GM21515 (cell line): ENCODE data around the gene PPBP.

Experiments
- ATAC-seq: cut with Tn5 transposase; IDR thresholded peaks from one replicate; pipeline ENCODE4 v1.9.1; 2021; ENCODE audit not compliant: unreplicated experiment

The PPBP gene, protein sequence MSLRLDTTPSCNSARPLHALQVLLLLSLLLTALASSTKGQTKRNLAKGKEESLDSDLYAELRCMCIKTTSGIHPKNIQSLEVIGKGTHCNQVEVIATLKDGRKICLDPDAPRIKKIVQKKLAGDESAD

DNA sequence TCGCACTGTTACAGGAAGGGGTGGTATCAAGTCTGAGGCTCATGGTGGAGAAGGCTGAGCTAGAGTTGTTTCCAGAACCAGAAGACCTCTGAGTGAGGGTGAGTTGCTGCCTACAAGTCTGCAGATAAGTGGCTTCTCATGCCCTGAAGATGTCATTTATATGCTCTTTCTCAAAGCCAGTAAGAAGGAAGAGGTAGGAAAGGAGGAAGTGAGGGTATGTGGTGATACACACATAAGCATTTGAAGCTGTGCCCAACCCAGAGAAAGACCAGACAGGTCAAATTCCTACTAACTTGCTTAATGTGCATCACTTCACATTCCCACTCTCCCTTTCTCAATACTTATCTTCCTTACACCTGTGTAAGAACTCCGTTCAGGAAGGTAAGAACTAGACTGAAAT lies at the start of gene PPBP:
TSS of gene PPBP (minus strand) at position 130 of the 400 bp plus-strand sequence. CDS start at position 43, 87 bp downstream.
- no peak for ATAC-seq

DNA sequence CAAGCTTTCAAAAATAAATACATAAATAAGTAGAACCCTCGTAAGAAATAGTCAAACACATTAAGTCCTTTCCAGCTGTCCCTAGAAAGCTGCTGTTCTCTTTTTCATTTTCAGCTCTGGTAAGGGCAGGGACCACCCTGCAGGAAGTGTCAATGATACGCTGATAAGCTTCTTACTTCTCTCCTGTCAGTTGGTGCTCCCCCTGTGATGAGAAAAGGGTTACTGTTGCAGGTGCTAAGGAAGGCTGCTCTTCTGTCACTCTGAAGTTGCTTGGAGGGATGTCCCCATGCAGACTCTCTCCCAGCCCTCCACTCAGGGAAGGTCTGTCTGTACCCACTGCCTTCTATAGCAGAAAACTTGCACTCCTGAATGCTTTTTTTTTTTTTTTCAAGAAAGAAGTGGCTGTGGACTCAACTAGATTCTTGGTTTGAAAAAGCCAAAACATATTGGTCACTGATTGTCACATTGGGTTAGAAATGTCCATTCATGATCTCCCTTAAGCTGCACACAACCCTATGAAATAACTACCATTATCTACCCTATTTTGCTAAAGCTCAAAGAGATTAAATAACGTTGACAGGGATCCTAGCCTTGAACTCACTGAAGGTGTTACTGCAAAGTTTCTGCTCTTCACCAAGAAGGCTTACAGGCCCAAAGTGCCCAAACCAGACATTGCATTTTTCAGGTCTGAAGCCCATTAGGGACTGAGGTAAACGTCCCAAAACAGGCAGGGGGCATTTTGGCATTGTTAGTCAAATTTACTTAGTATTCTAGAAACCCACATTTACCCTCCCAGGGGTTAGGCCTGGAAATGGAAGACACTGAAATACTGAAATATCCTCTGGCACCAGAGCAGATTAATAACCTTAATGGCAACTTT lies 49.3 kb upstream of the PPBP start:
- ATAC-seq = no peak

DNA sequence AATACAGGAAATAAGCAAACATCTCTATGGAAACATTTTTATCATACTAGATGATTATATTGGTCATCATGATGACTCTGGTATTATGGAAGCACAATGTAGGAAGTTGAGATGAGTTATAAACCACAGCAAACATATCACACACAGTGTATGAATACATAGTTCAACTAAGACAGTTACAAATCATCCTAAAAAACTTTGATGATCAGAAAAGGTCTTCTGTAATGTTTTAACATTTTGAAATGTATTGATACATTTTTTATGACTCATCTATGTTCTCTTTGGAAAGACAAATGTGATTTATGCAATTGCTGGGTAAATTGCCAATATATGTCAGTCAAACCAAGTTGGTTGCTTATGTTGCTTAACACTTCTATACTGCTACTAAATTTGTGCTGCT lies 45.7 kb upstream of the PPBP start:
- no peak for ATAC-seq

DNA sequence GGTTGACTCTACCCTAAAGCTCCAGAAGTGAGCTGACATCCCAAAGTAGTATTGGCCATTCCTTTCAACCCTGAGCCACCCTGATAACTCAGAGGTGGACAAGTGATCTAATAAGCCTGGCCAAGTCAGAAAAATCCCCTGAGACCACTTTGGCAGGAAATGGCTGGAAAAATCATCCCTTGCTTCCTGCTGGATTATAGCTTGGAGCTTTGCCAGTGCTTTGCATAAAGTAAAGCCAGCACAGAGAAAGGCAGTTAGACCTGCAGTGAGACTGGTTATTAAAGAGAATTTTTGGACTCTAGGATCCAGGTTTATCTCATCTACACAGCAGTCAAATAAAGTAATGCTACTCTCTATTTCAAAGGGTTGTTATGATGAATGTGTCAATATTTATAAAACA lies 44.1 kb upstream of the PPBP start:
- ATAC-seq = no peak

DNA sequence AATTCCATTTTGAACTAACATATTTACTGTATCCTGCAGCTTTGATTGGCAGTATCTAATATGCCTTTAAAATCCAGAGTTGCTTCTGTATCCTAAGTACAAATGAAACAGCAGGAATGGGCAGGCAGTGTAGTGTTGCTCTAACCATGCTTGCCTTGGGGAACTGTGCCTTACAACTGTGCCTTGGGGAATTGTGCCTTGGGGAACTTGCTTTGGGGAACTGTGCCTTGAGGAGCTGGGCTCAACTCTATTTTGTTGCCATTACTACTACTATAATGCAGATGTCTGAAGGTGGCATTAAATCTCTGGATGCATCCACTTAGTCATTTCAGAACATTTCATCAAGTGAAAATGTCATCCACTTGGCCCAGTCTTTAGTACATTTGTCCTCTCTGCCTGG lies 43.6 kb upstream of the PPBP start:
- ATAC-seq = no peak

DNA sequence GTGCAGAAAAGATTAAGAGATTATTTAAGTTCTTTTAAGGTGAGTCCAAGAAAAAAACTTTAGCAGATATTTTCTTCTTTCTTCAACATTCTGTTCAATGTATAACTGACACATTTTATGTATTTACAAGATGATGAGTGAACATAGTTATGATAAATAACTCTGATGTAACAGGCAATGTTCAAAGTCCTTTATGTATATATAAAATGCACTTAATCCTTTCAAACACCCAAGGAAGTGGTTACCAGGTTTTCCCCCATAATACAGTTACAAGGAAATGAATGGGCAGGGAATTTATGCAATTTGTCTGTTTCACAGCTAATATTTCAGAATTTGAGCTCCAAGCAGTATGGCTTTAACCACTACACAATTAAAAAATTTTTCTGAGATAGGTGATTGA lies 42.3 kb upstream of the PPBP start:
- ATAC-seq = no peak

DNA sequence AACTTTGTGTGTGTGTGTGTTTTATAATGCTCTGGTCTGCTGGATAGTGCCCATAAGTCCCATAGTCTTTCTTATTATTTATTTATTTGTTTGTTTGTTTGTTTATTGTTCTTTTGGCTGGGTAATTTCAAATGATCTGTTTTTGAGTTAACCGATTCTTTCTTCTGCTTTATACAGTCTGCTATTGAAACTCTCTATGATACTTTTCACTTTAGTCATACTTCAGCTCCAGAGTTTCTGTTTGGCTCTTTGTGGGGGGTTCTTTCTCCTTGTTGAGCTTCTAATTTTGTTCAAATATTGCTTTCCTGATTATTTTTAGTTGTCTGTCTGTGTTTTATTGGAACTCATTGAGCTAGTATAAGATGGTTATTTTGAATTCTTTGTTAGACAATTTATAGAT lies 40.5 kb upstream of the PPBP start:
- ATAC-seq = no peak

DNA sequence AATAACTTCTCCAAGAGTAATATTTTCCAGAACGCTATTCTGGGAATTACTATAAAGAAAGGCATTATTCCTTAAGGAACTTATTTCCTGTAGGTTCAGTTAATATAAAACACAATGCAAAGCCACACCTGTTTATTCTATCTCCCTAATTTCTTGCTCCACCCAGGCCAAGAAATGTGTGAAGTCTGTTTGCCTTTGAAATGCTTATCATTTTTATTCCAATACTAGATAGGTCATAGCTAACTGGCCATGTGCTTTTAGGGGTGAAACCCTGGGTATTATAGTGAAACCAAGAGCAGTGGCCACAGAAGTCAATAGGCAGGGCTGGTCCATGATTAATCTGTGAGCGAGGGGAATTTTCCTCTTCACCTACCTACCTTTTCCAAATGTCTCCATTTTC lies 35.7 kb upstream of the PPBP start:
- ATAC-seq = no peak

DNA sequence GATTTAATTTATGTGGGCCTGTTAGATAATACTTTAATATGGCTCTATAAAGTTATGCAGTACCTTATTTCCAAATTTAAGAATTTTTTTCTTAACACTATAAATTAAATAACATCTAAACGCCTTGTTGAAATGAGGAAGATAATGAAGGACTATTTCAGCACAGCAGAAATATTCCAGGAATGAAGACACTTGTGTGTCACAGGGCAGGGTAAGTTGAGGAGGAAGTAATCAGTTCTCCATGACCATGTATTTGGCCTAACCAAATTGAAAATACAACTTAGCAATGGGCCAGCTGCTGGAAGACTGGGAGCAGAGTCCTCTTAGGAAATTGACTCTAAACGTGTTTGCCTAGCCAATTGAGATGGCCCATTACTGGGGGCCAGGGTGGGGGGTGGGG lies 33.6 kb upstream of the PPBP start:
- ATAC-seq = no peak

DNA sequence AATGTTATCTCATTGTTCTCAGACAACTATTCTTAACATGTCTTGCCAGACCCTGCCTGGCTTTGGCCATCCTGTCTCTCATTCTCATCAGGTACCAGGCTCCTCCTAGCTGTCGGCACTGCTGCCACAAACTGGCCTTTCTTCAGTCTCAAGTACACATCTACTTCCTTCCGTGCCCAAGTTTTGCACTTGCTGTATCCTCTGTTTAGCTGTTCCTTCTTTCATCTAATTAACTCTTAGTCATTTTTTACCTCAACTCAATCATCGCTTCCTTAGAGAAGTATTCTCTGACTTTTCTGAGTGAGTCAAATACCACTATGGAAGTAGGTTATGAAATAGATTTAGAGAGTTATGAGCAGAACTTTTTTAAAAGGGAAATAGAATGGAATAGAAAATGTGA lies 30.8 kb upstream of the PPBP start:
- no peak for ATAC-seq

DNA sequence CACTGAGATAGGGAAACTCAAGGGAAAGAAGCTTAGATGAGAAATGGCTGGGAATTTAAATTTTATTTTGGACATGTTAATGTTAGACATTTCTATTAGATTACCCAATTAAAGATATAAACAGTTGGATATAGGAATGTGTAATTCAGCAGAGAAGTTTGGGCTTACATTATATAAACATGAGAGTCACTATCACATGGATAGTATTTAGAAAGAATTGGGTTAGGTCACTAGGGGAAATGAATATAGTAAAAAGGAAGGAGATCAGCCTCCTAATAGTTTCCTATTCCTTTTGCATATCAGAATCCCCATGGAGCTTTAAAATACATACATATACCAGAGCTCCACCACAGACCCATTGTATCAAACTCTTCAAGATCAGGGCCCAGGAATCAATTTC lies 30.1 kb upstream of the PPBP start:
- no peak for ATAC-seq

DNA sequence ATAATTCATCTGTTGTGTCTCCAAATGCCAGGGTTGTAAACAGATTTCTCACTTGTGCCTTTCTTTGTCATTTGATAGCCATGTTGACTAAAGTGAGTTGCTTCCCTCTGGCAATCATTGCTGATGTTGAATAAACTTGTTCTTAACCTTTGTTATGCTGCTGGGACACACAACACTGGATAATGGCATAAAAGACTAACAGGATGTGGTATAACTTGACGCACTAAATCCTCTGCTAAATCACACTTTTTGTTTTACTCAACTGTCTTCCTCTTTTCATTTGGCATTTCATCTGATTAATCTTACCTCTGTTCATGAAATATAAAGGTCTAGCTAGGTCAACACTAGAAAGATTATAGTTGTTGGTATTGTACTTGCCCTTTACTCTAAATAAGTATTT lies 28.1 kb upstream of the PPBP start:
- no peak for ATAC-seq

DNA sequence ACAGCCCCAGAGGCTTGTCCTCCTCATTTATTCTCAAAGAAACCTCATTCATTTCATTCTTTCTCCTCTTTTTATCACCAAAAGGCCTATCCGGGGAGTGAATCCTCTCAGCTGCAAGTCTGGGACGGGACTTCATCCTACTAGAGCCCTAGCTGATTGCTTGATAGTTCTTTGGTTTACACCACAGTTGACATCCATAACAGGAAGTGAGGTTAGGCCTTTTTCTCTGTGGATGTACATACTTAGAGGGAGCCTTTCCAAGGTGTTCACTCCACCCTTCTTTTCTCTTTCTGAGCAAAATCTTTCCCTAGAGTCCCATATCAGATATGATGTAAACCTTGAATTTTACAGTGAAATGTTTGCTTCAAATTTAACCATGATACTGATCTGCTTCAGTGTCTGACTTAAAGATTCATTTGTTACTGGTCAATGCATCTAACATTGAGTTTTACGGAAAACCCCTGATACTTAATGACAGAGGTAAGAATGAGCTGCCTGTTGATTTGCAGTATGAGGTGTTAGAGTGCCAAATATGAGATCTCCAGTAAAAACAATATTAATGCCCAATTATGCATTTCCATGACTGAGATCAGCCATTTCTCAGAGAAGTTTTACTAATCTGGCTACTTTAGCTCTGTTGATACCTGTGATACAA lies 27.3 kb upstream of the PPBP start:
- ATAC-seq = no peak

DNA sequence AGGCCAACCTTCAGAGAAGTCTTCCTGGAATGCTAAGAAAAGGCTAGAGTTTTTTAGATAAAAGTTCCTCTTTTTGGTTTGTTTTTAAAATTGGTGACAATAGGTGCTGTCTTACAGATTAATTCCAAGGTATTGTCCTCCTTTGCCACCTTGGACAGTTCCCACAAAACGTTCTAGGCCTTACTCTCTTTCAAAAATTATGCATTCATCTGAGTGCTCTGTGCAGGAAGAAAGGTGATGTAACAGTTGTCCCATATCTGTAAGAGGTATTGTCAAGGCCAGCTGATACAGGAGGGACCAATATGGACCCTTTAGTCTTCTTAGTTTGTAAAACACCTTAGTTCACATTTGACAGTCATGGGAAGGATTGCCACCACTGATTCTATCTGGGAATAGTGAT lies 26.3 kb upstream of the PPBP start:
- no peak for ATAC-seq

DNA sequence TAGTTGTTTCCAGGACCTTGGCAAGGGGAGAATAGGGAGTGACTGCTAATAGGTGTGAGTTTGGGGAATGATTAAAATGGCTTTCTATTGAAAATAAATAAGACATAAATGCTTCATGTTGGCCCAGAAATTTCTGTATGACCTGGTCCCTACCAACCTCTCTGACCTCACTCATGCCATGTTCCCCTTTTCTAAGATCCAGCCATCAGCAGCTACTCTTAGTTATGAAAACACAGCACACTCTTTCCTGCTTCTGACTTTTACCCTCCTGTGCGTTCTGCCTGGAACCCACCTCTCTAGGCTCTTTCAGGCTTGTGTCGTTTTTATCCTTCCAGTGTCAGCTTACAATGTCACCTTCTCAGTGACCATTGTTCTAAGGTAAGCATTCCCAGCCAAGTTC lies 25.3 kb upstream of the PPBP start:
- ATAC-seq = no peak

DNA sequence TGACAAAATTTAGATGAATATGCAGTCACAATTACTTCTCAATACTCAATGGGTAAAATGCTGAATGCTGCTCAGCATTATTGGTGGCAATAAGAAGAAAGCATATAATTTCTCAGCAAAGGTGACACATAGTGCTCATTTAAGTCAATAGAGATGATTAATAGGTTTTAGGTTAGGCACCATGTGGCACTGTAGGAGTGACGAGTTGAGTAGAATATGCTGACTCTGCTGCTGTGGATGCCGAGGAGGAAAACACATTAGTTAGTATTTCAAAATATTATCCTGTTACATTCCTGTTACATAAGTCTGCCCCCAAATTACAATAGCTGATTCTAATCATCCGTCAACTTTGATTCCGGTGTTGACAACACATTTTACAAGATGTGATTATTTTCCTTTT lies 24.1 kb upstream of the PPBP start:
- ATAC-seq = no peak

DNA sequence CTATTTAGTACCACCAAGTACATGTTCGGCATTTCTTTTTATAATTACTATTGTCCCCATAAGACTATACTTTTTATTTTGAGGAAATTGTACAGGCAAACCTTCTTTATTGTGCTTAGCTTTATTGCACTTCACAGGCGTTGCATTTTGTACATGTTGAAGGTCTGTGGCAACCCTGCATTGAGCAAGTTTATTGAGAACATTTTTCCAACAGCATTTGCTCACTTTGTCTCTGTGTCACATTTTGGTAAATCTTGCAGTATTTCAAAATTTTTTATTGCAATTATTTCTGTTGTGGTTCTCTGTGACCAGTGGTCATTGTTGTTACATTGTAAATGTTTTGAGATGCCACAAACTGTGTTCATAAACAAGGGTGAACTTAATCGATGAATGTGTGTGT lies 21.3 kb upstream of the PPBP start:
- ATAC-seq = no peak

DNA sequence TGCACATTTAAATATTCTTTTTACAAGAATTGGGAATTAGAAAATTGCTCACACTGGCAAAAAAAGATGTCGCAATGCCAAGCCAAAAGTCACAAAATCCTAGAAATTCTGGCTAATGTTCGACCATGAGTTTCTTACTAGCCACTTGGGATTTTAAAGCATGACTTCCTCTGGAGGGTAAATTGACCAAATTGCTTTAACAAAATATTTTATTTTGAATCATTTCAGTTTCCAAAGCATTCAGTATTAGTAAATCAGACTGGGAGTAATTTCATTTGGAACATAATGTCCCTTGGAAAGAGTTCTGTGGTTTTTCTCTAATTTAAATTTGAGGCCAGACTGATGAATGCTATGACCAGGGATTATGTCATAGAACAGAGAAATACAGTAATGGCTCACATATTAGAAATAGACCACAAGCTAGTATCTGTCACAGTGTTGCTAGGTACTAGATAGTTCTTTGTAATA lies 18.1 kb upstream of the PPBP start:
- no peak for ATAC-seq

DNA sequence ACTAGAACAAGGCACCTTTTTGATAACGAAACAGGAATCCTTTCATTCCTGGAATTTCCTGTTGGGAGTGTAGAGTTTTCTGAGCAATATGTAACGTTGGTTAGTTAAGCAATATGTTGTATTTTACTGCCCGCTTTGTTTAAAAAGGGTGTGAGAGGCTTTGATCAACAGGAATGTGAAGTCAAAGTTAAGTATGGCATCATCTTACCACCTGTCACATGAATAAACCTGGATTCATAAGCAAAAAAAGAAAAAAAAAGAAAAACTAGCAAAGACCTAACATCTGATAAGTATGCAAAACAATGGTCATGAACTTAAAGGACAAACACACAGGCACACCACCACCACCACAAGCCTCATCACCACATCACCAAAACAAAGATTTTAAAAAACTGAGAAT lies 17.5 kb upstream of the PPBP start:
- ATAC-seq = no peak

DNA sequence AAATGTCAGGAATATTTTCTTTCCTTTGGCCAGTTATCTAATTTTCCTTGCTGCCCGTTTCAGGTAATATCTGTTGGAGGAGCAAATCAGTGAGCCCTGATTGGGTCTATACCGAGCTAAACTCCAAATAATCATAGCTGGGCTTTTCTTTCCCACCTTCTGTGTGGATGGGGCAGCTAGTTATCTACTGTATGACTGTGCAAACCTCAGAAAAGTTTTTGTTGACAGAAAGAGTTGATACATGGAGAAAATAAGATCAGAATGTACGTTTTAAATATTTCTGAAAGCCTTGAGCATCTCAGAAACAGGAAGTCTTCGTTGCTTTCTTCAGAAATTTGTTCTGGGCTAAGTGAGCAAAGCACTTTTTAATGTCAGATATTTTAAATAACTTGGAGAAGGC lies 16.7 kb upstream of the PPBP start:
- ATAC-seq = no peak

DNA sequence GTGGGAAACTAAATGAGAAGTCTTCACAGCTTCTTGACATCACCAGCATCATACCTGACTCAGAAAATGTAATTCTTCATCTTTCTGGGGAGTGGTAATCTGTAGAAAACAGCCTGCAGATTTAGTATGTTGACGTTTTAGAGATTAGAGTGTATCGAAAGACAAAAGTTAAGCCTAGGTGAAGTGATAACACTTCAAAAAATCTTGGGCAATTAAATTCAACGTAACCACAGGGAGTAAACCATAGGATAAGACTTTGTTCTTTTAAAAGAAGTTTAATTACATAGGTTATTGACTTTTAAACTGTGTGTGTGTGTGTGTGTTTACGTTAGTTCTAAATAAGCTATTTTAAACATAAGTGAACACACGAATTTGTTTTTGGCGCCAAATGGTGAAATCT lies 12.3 kb upstream of the PPBP start:
- ATAC-seq = no peak
